ENCODE results near the gene PSTPIP1.

DNA sequence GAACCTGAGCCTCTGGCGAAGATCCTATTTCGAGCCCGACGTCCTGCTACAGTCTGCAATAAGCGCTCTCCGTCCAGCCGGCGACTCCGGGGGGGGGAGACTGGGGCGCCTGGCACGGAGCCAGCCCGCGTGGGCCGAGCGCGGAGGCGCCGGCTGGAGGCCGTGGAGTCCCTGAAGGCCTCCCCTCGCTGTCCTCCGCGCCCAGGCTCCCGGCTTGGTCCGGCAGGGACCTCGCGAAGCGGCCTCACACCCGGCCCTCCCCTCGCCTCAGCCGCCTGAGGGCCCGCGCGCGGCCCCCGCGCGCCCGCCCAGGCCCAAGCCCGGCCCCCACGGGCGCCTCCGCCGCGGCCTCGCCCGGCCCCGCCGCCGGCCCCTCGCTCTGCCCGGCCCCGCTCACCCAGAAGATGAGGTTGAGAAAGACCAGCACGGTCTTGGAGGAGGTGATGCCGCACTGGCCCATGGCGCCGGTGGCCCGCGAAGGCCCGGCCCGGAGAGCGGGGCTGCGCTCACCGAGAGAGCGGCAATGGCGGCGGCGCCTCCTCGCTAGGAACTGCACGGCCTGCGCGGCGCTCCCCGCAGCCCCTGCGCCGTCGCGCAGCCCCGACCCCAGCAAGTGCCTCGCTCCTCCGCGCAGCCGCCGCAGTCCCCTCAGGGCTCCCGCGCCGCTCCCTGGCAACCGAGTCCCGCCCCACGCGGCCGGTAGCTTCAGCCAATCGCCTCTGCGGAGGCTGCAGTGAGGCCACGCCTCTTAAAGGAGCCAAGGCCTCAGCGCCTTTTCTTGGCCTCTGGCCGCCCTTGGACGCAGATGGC, 75.8 kb downstream of the PSTPIP1 start, which contains the start of gene TSPAN3:
- TF ChIP-seq, protein P1, sequence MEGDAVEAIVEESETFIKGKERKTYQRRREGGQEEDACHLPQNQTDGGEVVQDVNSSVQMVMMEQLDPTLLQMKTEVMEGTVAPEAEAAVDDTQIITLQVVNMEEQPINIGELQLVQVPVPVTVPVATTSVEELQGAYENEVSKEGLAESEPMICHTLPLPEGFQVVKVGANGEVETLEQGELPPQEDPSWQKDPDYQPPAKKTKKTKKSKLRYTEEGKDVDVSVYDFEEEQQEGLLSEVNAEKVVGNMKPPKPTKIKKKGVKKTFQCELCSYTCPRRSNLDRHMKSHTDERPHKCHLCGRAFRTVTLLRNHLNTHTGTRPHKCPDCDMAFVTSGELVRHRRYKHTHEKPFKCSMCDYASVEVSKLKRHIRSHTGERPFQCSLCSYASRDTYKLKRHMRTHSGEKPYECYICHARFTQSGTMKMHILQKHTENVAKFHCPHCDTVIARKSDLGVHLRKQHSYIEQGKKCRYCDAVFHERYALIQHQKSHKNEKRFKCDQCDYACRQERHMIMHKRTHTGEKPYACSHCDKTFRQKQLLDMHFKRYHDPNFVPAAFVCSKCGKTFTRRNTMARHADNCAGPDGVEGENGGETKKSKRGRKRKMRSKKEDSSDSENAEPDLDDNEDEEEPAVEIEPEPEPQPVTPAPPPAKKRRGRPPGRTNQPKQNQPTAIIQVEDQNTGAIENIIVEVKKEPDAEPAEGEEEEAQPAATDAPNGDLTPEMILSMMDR (IDR thresholded peaks at IDR 0.05), result no peak
- no peak for TF ChIP-seq ZFX (IDR thresholded peaks at IDR 0.05; ENCODE audit: borderline replicate concordance)
